Hepatocyte (in vitro differentiated cells): ENCODE results near the gene ZFYVE27. TPM values are rescaled to one million over a fixed set of nuclear protein-coding genes. Genes with fewer than 3 reads are reported as not detected.

Source experiments
- DNase-seq: peaks from one replicate; pipeline ENCODE4 v3.0.0-alpha.2; 2016; ENCODE audit warnings: low spot score
- H2AFZ ChIP-seq: fragments of 200-600 bp; sonication (generic); 2 replicates; pipeline ENCODE4 v1.6.0; 2016; ENCODE audit warnings: antibody characterized with exemption, mild to moderate bottlenecking
- H3K27ac ChIP-seq: fragments of 200-600 bp; sonication (generic); 2 replicates; pipeline ENCODE4 v1.5.1; 2016; ENCODE audit warnings: mild to moderate bottlenecking
- H3K27me3 ChIP-seq: fragments of 200-600 bp; sonication (generic); 2 replicates; pipeline ENCODE4 v1.6.1; 2016
- H3K36me3 ChIP-seq: fragments of 200-600 bp; sonication (generic); replicated peaks from 2 replicates; pipeline ENCODE4 v1.5.1; 2016; ENCODE audit warnings: low read depth; ENCODE audit not compliant: insufficient read depth
- H3K4me1 ChIP-seq: fragments of 200-600 bp; sonication (generic); 2 replicates; pipeline ENCODE4 v1.5.1; 2016; ENCODE audit warnings: mild to moderate bottlenecking, moderate library complexity; ENCODE audit not compliant: insufficient read depth
- H3K4me2 ChIP-seq: fragments of 200-600 bp; sonication (generic); 2 replicates; pipeline ENCODE4 v1.6.0; 2016
- H3K4me3 ChIP-seq: fragments of 200-600 bp; sonication (generic); 2 replicates; pipeline ENCODE4 v1.5.1; 2016; ENCODE audit warnings: mild to moderate bottlenecking
- H3K79me2 ChIP-seq: fragments of 200-600 bp; sonication (generic); 2 replicates; pipeline ENCODE4 v1.6.0; 2017; ENCODE audit warnings: mild to moderate bottlenecking
- H3K9me2 ChIP-seq: fragments of 200-600 bp; sonication (generic); replicated peaks from 2 replicates; pipeline ENCODE4 v1.6.0; 2017; ENCODE audit warnings: mild to moderate bottlenecking; ENCODE audit not compliant: insufficient read depth
- H3K9me3 ChIP-seq: fragments of 200-600 bp; sonication (generic); 2 replicates; pipeline ENCODE4 v1.5.1; 2016; ENCODE audit warnings: low read depth, mild to moderate bottlenecking
- H4K20me1 ChIP-seq: fragments of 200-600 bp; sonication (generic); 2 replicates; pipeline ENCODE4 v1.6.0; 2016; ENCODE audit warnings: mild to moderate bottlenecking; ENCODE audit not compliant: insufficient read depth, poor library complexity, severe bottlenecking
- CTCF ChIP-seq: fragments of 200-600 bp; sonication (generic); IDR thresholded peaks from 2 replicates; pipeline ENCODE4 v1.5.1; 2016; ENCODE audit warnings: antibody characterized with exemption, mild to moderate bottlenecking; ENCODE audit not compliant: poor library complexity
- EZH2 ChIP-seq: fragments of 200-600 bp; sonication (generic); IDR thresholded peaks from 2 replicates; pipeline ENCODE4 v1.6.1; 2016; ENCODE audit warnings: antibody characterized with exemption, mild to moderate bottlenecking, borderline replicate concordance
- EZH2phosphoT487 ChIP-seq: fragments of 200-600 bp; sonication (generic); IDR thresholded peaks from one replicate; pipeline ENCODE4 v1.6.1; 2018; ENCODE audit warnings: antibody characterized with exemption, mild to moderate bottlenecking, low read depth, moderate library complexity; ENCODE audit not compliant: unreplicated experiment, severe bottlenecking
- WGBS: methylation state at CpG from one replicate; pipeline ENCODE4 v1.1.6; 2016; ENCODE audit warnings: low lambda C conversion rate; ENCODE audit errors: missing lambda C conversion rate; 5-methylcytosine and 5-hydroxymethylcytosine counted together
- polyA plus RNA-seq: library from polyadenylated mRNA; unstranded; fragments of >200 nt; fragmentation: Nextera tagmentation; extraction: Ambion mirVana; gene quantifications from 2 replicates; pipeline ENCODE4 v1.2.1, GENCODE V29; 2016
- total RNA-seq: library from RNA; depleted of rRNA; stranded (reverse); fragments of >200 nt; gene quantifications from 2 replicates; pipeline ENCODE4 v1.2.3, GENCODE V29; 2014

ZFYVE27 gene
- total and polyA plus RNA-seq, 2 experiments from 2014 or later = 24.9 to 30.3 TPM

- no peak overlapping the region for H2AFZ ChIP-seq
- no peak for TF ChIP-seq EZH2phosphoT487
- no peak for TF ChIP-seq EZH2
- TF ChIP-seq CTCF = no peak
- no peaks in the 10 kb centered on the region for H4K20me1 ChIP-seq
- no peak for DNase-seq
- H3K36me3 ChIP-seq = no peaks in the 10 kb centered on the region
- H3K27me3 ChIP-seq = no peaks in the 10 kb centered on the region
- no peaks in the 10 kb centered on the region for H3K9me3 ChIP-seq
- no peak overlapping the region for H3K4me3 ChIP-seq
- H3K9me2 ChIP-seq = no peaks in the 10 kb centered on the region
- no peaks in the 10 kb centered on the region for H3K4me1 ChIP-seq
- H3K79me2 ChIP-seq = no peaks in the 10 kb centered on the region
- no peak overlapping the region for H3K27ac ChIP-seq
- 96% methylated on average over 5 of the region's 5 CpGs for WGBS
- no peak overlapping the region for H3K4me2 ChIP-seq
Observed at GRCh38 chr10:97729014-97729413, 7.9 kb upstream of the ZFYVE27 start.

- no peak overlapping the region for H3K27ac ChIP-seq
- 73% methylated on average over 9 of the region's 9 CpGs for WGBS
- H2AFZ ChIP-seq = no peak overlapping the region
- H3K4me2 ChIP-seq = no peak overlapping the region
- H4K20me1 ChIP-seq = no peaks in the 10 kb centered on the region
- H3K4me1 ChIP-seq = no peaks in the 10 kb centered on the region
- H3K79me2 ChIP-seq = no peaks in the 10 kb centered on the region
- DNase-seq = peak; percentile 85
- H3K27me3 ChIP-seq = no peaks in the 10 kb centered on the region
- H3K9me3 ChIP-seq = no peaks in the 10 kb centered on the region
- no peaks in the 10 kb centered on the region for H3K36me3 ChIP-seq
- H3K9me2 ChIP-seq = no peaks in the 10 kb centered on the region
- H3K4me3 ChIP-seq = no peak overlapping the region
- TF ChIP-seq EZH2 = no peak
- TF ChIP-seq EZH2phosphoT487 = no peak
- peak; percentile 83 for TF ChIP-seq CTCF
Observed at GRCh38 chr10:97731346-97732051, 5.4 kb upstream of the ZFYVE27 start.

GRCh38 chr10:97732052-97732359 lies 4.9 kb upstream of the ZFYVE27 start:
- Histone ChIP-seq H4K20me1 (no peaks in the 10 kb centered on the region), H3K4me2 (no peak overlapping the region), H3K4me1 (no peaks in the 10 kb centered on the region), H2AFZ (no peak overlapping the region), H3K27ac (no peak overlapping the region), H3K79me2 (no peaks in the 10 kb centered on the region), H3K9me2 (no peaks in the 10 kb centered on the region), H3K9me3 (no peaks in the 10 kb centered on the region), H3K27me3 (no peaks in the 10 kb centered on the region), H3K4me3 (no peak overlapping the region), H3K36me3 (no peaks in the 10 kb centered on the region)
- 68% methylated on average over 4 of the region's 4 CpGs for WGBS
- no peak for DNase-seq
- TF ChIP-seq CTCF (no peak), EZH2phosphoT487 (no peak)

GRCh38 chr10:97733256-97733655 lies 3.7 kb upstream of the ZFYVE27 start:
- Histone ChIP-seq H3K4me2 (no peak overlapping the region), H3K9me2 (no peaks in the 10 kb centered on the region), H3K27me3 (no peaks in the 10 kb centered on the region), H3K4me3 (no peak overlapping the region), H2AFZ (no peak overlapping the region), H3K27ac (no peak overlapping the region), H3K79me2 (peaks cover 6% of the 10 kb centered on the region), H4K20me1 (no peaks in the 10 kb centered on the region), H3K36me3 (no peaks in the 10 kb centered on the region), H3K9me3 (no peaks in the 10 kb centered on the region), H3K4me1 (peaks cover 5% of the 10 kb centered on the region)
- TF ChIP-seq CTCF = no peak
- TF ChIP-seq EZH2phosphoT487 = no peak
- no peak for TF ChIP-seq EZH2
- DNase-seq = no peak
- 81% methylated on average over 5 of the region's 5 CpGs for WGBS
